Ishikawa (cell line): ENCODE data around the gene LDAH.

Source experiments
- CEBPB ChIP-seq: IDR thresholded peaks from 2 replicates; pipeline ENCODE4 v1.6.1; 2012
- CREB1 ChIP-seq: IDR thresholded peaks from 2 replicates; pipeline ENCODE4 v1.6.1; 2012; ENCODE audit warnings: low read depth
- EGR1 ChIP-seq: IDR thresholded peaks from 2 replicates; pipeline ENCODE4 v1.6.1; 2012
- EP300 ChIP-seq: IDR thresholded peaks from 2 replicates; pipeline ENCODE4 v1.6.1; 2012; ENCODE audit warnings: borderline replicate concordance
- FOXM1 ChIP-seq: IDR thresholded peaks from 2 replicates; pipeline ENCODE4 v1.6.1; 2012; ENCODE audit warnings: low read depth, borderline replicate concordance
- MAX ChIP-seq: IDR thresholded peaks from 2 replicates; pipeline ENCODE4 v1.6.1; 2012
- NFIC ChIP-seq: IDR thresholded peaks from 2 replicates; pipeline ENCODE4 v1.6.1; 2012
- RAD21 ChIP-seq: IDR thresholded peaks from 2 replicates; pipeline ENCODE4 v1.6.1; 2012; ENCODE audit warnings: low read depth
- REST ChIP-seq: IDR thresholded peaks from 2 replicates; pipeline ENCODE4 v1.6.1; 2012; ENCODE audit warnings: low read depth, mild to moderate bottlenecking
- TAF1 ChIP-seq: IDR thresholded peaks from 2 replicates; pipeline ENCODE4 v1.6.1; 2012; ENCODE audit warnings: low read depth, mild to moderate bottlenecking
- TCF12 ChIP-seq: IDR thresholded peaks from 2 replicates; pipeline ENCODE4 v1.6.1; 2012; ENCODE audit warnings: low read depth
- TEAD4 ChIP-seq: IDR thresholded peaks from 2 replicates; pipeline ENCODE4 v1.6.1; 2012
- USF1 ChIP-seq: IDR thresholded peaks from 2 replicates; pipeline ENCODE4 v1.6.1; 2012
- YY1 ChIP-seq: IDR thresholded peaks from 2 replicates; pipeline ENCODE4 v1.6.1; 2012; ENCODE audit warnings: low read depth
- ZBTB7A ChIP-seq: IDR thresholded peaks from 2 replicates; pipeline ENCODE4 v1.6.1; 2012; ENCODE audit warnings: low read depth

Gene LDAH

GRCh38 chr2:20728114-20728758 lies 94.7 kb downstream of the LDAH start:
- no peak for TF ChIP-seq USF1
- TF ChIP-seq CEBPB, result no peak
- TF ChIP-seq ZBTB7A, result no peak
- no peak for TF ChIP-seq MAX
- no peak for TF ChIP-seq EP300
- no peak for TF ChIP-seq NFIC
- TF ChIP-seq EGR1, result no peak
- no peak for TF ChIP-seq TCF12
- TF ChIP-seq REST, result no peak

- TF ChIP-seq EGR1 (no peak), MAX (no peak), CREB1 (no peak), TAF1 (no peak)
Observed at GRCh38 chr2:20726913-20727312, 96.0 kb downstream of the LDAH start.

- TF ChIP-seq EP300 (no peak), ZBTB7A (no peak), NFIC (no peak), USF1 (no peak), TAF1 (no peak), TCF12 (no peak)
Observed at GRCh38 chr2:20725782-20726181, 97.1 kb downstream of the LDAH start.

- TF ChIP-seq TAF1 (no peak), TCF12 (no peak), FOXM1 (no peak), REST (no peak), NFIC (no peak), RAD21 (no peak), ZBTB7A (no peak), YY1 (no peak), TEAD4 (no peak), CEBPB (no peak), CREB1 (no peak), USF1 (no peak), EP300 (no peak), MAX (no peak)
Observed at GRCh38 chr2:20724500-20725053, 98.3 kb downstream of the LDAH start.

DNA sequence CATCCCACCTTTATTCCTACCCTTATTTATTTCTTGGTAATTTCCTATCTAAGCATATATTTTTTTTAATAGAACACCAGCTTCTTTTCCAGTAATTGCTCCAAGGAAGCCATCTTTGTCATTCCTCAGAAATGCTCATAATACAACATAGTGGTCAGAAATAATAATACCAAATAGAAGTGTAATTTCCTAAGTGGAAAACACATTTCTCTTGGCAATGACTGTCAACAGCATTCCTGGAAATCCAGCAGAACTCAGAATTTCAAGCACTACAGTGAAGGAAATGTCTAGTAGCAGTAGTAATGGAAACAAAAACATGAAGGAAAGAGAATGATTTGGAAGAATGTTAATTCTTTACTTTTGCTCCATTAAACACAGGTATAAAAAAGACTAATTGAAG lies 99.4 kb downstream of the LDAH start:
- no peak for TF ChIP-seq RAD21
- TF ChIP-seq TEAD4, result no peak
- no peak for TF ChIP-seq USF1
- TF ChIP-seq EGR1, result no peak
- no peak for TF ChIP-seq MAX
- TF ChIP-seq YY1, result no peak
- no peak for TF ChIP-seq FOXM1
- no peak for TF ChIP-seq NFIC
